Measurements from ENCODE around the gene CYP24A1. TPM values are rescaled to one million over a fixed set of nuclear protein-coding genes. Genes with fewer than 3 reads are reported as not detected.

CYP24A1 gene
- total and polyA plus RNA-seq, 2 of the 8 experiments (the other 6 are each of a cell fraction or from before 2014, with no cell fraction given), result not detected

DNA sequence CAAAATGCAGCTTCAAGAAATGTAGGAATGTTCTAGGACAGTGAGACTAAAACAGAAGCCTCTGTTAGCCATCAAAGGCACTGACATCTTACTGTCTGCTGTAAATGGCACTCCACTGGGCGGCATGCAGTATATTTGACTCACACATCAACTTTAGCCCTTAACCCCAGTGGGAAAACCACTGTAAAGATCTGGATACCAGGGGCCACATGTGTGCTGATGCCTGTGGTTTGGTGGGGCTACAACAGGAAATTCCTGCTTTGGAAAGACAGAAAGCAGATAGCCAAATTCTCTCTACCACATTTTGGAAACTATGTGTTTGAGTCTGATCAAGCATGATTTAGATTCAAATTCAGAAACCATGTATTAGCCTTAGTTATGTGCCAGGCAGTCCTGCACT, 38.4 kb upstream of the CYP24A1 start (continued):
- no peak for TF ChIP-seq NANOG (IDR thresholded peaks at IDR 0.05; ENCODE audit: insufficient read depth, low read depth, low read length, poor library complexity, severe bottlenecking)
- TF ChIP-seq BACH1 (IDR thresholded peaks at IDR 0.05; ENCODE audit: low read length), result no peak
- no peak for TF ChIP-seq EGR1 (IDR thresholded peaks at IDR 0.05; ENCODE audit: borderline replicate concordance, low read depth, low read length)
- no peak for TF ChIP-seq CHD1 (IDR thresholded peaks at IDR 0.05; ENCODE audit: low read depth, low read length)
- TF ChIP-seq BCL11A (IDR thresholded peaks at IDR 0.05; ENCODE audit: low read depth in 2 of 2, low read length in 2 of 2), result no peak
- TF ChIP-seq TBP (IDR thresholded peaks at IDR 0.05; ENCODE audit: low read depth, low read length), result no peak
- no peak for TF ChIP-seq TAF1 (IDR thresholded peaks at IDR 0.05; ENCODE audit: low read depth, low read length)
